GM12891 (cell line): ENCODE measurements around the gene ZNF205. TPM values are rescaled to one million over a fixed set of nuclear protein-coding genes. Genes with fewer than 3 reads are reported as not detected.
"Not testable (repeated sequence)": the region's sequence is repeated elsewhere in the genome, so short reads cannot be mapped to it uniquely, and the experiment has no call there.

Experiments used
- DNase-seq: peaks from one replicate; pipeline ENCODE4 v3.0.0; 2011; ENCODE audit warnings: low spot score; ENCODE audit not compliant: insufficient read length
- FAIRE-seq: peaks from 2 replicates; lab custom pipeline; 2011; peaks lifted over from hg19 to GRCh38; lab: Jason Lieb, UNC
- PAX5 ChIP-seq: IDR thresholded peaks from 2 replicates; pipeline ENCODE4 v1.6.1; 2011; ENCODE audit warnings: low read length, moderate library complexity, mild to moderate bottlenecking; ENCODE audit not compliant: insufficient read depth, severe bottlenecking
- POLR2A ChIP-seq: IDR thresholded peaks from 2 replicates; pipeline ENCODE4 v1.6.1; 2011; ENCODE audit warnings: low read depth, low read length, control low read depth
- POLR2AphosphoS5 ChIP-seq: IDR thresholded peaks from 2 replicates; pipeline ENCODE4 v1.6.1; 2011; ENCODE audit warnings: low read depth, low read length, control low read depth
- POU2F2 ChIP-seq: IDR thresholded peaks from 2 replicates; pipeline ENCODE4 v1.6.1; 2011; ENCODE audit warnings: low read depth, mild to moderate bottlenecking, control low read depth, low read length, moderate library complexity
- SPI1 ChIP-seq: IDR thresholded peaks from 2 replicates; pipeline ENCODE4 v1.6.1; 2011; ENCODE audit warnings: low read depth, low read length, control low read depth
- TAF1 ChIP-seq: IDR thresholded peaks from 2 replicates; pipeline ENCODE4 v1.6.1; 2011; ENCODE audit warnings: low read depth, low read length, control low read depth
- polyA plus RNA-seq: library from polyadenylated mRNA; unstranded; fragments of >200 nt; gene quantifications from one replicate; pipeline ENCODE4 v1.2.1, GENCODE V29; 2012; ENCODE audit warnings: low read depth, missing spikeins, inconsistent platforms; ENCODE audit not compliant: missing spikeins

ZNF205 gene
- polyA plus RNA-seq = 0.05 TPM

- FAIRE-seq (no peak), DNase-seq (no peak)
- no peak for TF ChIP-seq TAF1
- no peak for TF ChIP-seq PAX5
- no peak for TF ChIP-seq POU2F2
- TF ChIP-seq POLR2A = no peak
- TF ChIP-seq SPI1 = no peak
- no peak for TF ChIP-seq POLR2AphosphoS5
Measured at GRCh38 chr16:3112058-3112880, at the start of gene ZNF205. ZNF205 (plus strand) TSS chr16:3112586; CDS start chr16:3113431, 845 bp downstream.

GRCh38 chr16:3063625-3064386 lies 48.6 kb upstream of the ZNF205 start:
- DNase-seq (no peak), FAIRE-seq (no peak)

DNA sequence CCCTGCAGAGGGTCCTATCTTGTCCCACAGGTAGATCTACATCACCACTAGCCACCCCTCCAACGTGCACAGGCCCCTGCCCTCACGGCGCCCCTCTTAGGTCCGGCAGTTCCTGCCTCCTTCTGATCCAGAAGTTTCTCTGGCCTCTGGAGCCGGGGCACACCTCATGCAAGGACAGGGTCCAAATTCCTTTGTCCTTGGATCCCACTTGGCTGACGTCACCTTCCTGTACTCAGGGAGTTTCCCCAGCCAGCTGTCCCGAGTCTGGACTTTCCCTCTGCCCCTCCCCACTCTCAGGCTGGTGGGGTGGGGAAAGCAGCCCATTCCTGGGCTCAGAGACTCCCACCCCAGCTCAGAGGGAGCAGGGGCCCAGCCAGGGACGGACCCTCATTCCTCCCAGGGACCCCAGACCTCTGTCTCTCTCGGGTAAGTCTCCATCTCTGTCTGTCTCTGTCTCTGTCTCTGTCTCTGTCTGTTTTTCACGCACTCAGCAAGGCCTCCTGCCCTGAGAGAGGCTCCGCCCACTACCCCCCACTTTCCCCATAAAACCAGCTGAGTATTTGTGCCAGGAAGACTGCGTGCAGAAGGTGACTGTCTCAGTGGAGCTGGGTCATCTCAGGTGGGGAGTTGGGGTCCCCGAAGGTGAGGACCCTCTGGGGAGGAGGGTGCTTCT lies 47.2 kb upstream of the ZNF205 start, which contains the start of gene IL32:
Gene IL32, plus strand, starts transcription at position 572 of the 673 bp plus-strand sequence. CDS start 172 bp downstream, outside the sequence.
- TF ChIP-seq POLR2AphosphoS5 (peak; percentile 53; the same call in 1 of the 2 replicates), SPI1 (no peak), TAF1 (no peak), POU2F2 (no peak)
- DNase-seq (no peak), FAIRE-seq (peak; percentile 45)

More at GRCh38 chr16:3063625-3064386, 48.6 kb upstream of the ZNF205 start:
- TF ChIP-seq TAF1 = no peak
- TF ChIP-seq POLR2A = no peak
- TF ChIP-seq POU2F2 = no peak
- no peak for TF ChIP-seq SPI1
- TF ChIP-seq POLR2AphosphoS5 = no peak
- no peak for TF ChIP-seq PAX5

DNA sequence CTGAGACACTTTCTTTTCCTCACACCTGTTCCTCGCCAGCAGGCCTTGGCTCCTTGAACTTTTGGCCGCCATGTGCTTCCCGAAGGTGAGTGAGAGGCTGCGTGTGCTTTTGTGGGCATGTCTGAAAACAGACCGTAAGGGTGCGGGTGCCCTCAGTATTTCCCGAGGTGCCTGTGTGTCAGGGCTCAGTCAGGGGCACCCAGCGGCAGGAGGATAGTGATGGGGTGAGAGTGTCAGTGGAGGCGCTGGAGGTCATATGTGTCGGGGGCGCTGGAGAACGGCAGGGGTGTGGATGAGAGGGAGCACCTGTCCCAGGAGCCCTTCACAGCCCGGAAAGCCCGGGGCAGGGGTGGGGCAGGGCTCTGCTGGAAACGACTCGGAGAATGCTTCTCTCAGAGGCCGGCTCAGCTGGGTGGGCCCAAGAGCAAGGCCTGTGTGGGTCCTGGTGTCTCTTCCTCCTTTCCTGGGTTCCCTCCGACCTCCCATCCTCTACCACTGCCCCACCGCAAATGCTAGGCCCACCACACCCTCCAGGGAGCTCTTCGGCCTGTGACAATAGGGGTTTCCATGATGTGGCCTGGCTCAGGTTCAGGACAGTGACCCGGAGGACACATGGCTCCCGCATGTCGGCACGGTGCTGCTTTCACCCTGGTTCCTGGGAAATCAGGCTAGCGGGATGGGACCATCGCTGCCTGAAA lies 46.5 kb upstream of the ZNF205 start:
- DNase-seq = no peak
- no peak for FAIRE-seq
- no peak for TF ChIP-seq SPI1
- no peak for TF ChIP-seq POLR2AphosphoS5
- TF ChIP-seq PAX5 = no peak

DNA sequence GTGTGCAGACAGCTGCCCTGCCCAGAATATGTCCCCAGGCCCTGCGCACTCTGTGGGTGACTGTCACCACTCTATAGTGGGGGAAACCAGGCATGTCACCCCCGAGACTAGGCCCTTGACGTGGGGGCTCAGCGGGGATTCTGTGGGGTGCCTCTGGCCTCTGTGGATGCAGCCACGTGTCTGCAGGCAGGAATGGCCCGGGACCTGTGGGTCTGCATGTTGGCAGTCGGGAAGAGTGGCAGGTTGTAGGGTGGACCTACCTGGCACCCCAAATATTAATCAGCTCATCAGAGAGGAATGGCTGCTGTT lies 46.0 kb upstream of the ZNF205 start:
- TF ChIP-seq POU2F2 = no peak
- TF ChIP-seq SPI1 = no peak

DNA sequence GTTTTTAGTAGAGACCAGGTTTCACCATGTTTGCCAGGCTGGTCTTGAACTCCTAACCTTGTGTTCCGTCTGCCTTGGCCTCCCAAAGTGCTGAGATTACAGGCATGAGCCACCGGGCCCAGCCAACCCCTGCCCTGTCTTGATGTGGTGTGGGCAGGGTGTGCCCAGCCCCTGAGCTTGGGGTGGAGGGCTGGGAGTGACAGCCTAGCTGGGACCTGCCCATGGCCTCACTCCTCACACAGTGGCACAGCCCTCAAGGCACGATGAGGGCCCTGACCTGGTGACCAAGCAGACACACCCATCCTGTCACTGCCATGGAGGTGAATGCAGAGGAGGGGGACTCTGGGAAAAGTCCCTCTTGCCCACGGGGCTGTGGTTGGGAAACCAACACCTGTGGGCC lies 43.9 kb upstream of the ZNF205 start:
- no peak for FAIRE-seq

More for the DNA sequence above, 46.0 kb upstream of the ZNF205 start:
- FAIRE-seq (no peak), DNase-seq (no peak)

GRCh38 chr16:3069146-3069545 lies 43.2 kb upstream of the ZNF205 start:
- not testable (repeated sequence) for FAIRE-seq, DNase-seq

More for the DNA sequence above, 43.9 kb upstream of the ZNF205 start:
- TF ChIP-seq POLR2AphosphoS5 (no peak), SPI1 (no peak), POLR2A (no peak)
- DNase-seq = no peak

DNA sequence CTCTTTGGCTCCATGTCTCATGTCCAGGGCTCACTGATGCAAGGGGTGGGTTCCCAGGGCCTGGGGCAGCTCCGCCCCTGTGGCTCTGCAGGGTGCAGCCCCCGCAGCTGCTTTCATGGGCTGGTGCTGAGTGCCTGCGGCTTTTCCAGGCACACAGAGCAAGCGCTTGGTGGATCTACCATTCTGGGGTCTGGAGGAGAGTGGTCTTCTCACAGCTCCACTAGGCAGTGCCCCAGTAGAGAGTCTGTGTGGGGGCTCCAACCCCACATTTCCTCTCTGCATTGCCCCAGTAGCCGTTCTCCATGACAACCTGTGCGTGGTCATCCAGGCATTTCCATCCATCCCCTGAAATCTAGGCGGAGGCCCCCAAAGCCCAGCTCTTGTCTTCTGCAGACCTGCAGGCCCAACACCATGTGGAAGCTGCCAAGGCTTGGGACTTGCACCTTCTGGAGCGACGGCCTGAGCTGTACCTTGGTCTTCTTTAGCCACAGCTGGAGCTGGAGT lies 41.7 kb upstream of the ZNF205 start:
- FAIRE-seq (no peak), DNase-seq (no peak)
- TF ChIP-seq SPI1 (no peak), TAF1 (no peak), PAX5 (no peak), POU2F2 (no peak), POLR2A (no peak), POLR2AphosphoS5 (no peak)

DNA sequence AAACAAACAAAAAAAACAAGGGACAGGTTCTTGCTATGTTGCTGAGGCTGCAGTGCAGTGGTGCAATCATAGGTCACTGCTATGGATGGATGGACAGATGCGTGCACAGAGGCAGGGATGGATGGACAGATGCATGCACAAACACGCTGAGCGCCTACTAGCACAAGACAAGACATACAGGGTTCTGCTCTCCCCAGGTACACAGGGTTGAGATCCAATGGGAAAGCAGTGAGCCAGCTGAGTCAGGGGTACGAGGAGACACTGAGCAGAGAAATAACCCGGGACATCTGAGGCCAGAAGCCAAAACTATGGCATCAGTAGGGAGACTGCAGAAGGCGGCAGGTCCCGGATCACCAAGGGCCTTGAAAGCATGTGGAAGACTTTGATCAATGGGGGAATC lies 40.7 kb upstream of the ZNF205 start:
- TF ChIP-seq TAF1 (no peak), SPI1 (no peak), PAX5 (no peak)
- no peak for FAIRE-seq
- no peak for DNase-seq

DNA sequence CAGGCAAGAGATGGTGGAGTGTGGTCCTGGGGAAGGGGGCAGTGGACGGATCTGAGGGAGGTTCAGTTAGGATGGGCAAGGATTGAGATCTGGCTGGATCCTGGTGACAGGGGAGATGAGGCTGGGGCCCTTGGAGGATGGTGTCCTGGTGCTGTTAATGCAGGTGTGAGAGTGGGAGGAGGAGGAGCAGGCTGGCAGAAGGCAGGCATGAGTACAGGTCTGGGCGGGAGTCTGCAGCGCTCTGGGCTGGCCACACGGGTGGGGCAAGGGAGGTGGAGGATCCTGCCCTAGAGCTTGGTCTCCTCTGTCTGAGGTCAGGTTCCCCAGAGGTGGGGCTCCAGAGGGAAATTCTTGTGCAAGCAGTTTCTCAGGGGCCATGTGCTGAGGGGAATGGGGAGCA lies 40.2 kb upstream of the ZNF205 start:
- FAIRE-seq = peak; percentile 88
- not testable (repeated sequence) for DNase-seq

GRCh38 chr16:3072576-3073263 lies 39.7 kb upstream of the ZNF205 start:
- FAIRE-seq = peak; percentile 80
- not testable (repeated sequence) for DNase-seq
